GM18951 (cell line): Measurements from ENCODE around the gene GABRA5.

Experiments
- POLR2A ChIP-seq: IDR thresholded peaks from 4 replicates; pipeline ENCODE4 v1.6.1; 2011; ENCODE audit warnings: mild to moderate bottlenecking; ENCODE audit not compliant: insufficient read length, insufficient read depth; ENCODE audit errors: extremely low read depth
- in situ Hi-C: fragments of 300-500 bp; cut with MboI; formaldehyde crosslinking; loops from one replicate; pipeline ENCODE4 v1.12.0; 2022; ENCODE audit warnings: low sequenced_read_pairs, mixed read lengths, inconsistent platforms; ENCODE audit not compliant: unreplicated experiment

GABRA5 gene

GRCh38 chr15:26867200-26868007, 542 bp downstream of the GABRA5 start:
- no peak for TF ChIP-seq POLR2A
- in situ Hi-C loops, result no loop called here

- no peak for TF ChIP-seq POLR2A
- in situ Hi-C loops, result no loop called here
Observed at GRCh38 chr15:26868029-26868685, 1.3 kb downstream of the GABRA5 start.

DNA sequence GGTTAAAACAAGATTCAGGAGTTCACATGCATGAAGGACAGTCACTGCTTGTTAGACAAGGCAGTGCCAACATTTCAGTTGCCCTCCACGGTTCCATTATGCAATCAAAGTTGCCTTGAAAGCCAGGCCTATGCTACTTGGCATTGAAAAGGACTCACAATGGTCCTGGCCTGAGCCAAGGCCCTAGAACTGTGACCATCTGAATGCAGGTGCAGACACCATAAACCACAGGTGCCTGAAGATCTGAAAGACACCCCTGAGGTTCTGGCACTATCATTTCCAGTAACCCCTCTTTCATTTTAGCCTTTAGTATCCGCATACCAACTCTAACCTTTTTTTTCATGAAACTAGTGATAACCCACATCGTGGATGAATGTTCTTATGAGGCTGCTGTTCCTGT, 2.8 kb downstream of the GABRA5 start:
- no peak for TF ChIP-seq POLR2A
- in situ Hi-C loops, result no loop called here

GRCh38 chr15:26870346-26870745, 3.5 kb downstream of the GABRA5 start:
- in situ Hi-C loops, result no loop called here
- TF ChIP-seq POLR2A, result no peak

GRCh38 chr15:26872206-26872605, 5.3 kb downstream of the GABRA5 start:
- in situ Hi-C loops, result no loop called here
- no peak for TF ChIP-seq POLR2A

- in situ Hi-C loops, result no loop called here
- no peak for TF ChIP-seq POLR2A
Observed at GRCh38 chr15:26873846-26874245, 7.0 kb downstream of the GABRA5 start.

DNA sequence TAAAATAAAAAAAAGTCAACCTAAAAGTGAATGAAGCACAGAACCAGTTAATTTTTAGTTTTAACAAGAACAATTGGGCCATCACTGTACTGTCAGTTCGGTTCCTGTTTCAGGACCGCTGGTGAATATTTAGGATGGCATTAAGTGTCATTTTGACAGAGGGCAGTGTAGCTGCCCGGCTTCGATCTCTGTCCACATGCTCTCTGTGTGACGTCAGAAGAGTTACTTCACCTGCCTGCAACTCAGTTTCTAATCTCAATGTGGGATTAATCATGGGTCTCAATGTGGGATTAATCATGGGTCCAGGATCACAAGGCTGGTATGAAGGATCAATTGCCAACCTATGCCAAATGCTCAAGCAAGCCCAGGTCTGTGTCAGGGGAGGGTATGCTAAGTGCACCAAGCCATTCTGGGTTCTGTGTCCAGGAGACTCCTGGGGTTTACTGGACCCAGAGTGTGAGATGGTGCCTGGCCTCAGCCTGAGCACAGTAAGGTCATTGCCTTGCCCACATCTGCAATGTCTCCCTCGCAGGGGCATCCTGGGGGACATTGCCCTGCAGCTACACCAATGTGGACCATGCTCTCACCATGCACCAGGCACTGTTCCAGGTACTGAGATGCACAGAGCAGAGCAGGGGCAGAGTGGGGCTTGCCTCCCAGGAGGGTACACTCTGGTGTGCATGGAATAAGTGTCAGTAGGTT, 8.1 kb downstream of the GABRA5 start:
- in situ Hi-C loops, result no loop called here
- no peak for TF ChIP-seq POLR2A

DNA sequence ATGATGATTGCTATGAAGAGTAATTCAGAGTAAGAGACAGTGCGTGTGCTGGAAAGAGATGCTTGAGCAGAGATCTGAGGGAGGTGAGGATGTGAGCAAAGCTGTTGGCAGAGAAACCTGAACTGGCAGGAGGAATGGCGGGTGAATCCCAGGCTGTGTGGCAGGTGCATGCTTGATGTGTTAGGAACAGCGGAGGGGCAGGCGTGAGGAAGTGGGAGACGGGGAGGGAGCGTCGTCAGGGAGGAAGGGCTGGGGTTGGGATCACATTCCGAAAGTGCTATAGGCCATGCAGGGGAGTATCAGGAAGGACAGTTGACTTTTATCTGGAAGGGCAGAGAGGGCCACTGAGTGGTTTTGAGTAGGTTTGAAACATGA, 8.6 kb downstream of the GABRA5 start:
- in situ Hi-C loops, result no loop called here
- no peak for TF ChIP-seq POLR2A

- in situ Hi-C loops, result no loop called here
- TF ChIP-seq POLR2A, result no peak
Observed at GRCh38 chr15:26877831-26878230, 11.0 kb downstream of the GABRA5 start.

- no peak for TF ChIP-seq POLR2A
- in situ Hi-C loops, result no loop called here
Observed at GRCh38 chr15:26879706-26880105, 12.8 kb downstream of the GABRA5 start.

DNA sequence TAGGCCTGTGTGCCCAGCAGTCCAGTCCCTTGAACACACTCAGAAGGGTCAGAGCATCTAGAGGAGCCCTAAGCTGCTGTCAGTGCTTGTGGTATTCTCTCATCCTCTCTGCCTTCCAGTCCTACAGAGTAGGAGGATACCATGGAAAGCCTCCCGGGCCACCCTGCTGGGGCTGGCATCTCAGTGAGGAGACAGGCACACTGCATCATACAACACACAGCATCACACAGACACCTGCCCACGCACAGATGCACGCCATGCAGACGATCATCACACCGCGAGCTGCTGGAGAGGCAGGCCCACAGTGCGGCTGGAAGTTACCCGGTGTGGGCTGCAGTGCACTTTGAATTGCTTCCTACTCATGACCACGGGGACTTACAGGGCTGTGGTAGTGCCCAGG, 15.2 kb downstream of the GABRA5 start:
- no peak for TF ChIP-seq POLR2A
- in situ Hi-C loops, result no loop called here

DNA sequence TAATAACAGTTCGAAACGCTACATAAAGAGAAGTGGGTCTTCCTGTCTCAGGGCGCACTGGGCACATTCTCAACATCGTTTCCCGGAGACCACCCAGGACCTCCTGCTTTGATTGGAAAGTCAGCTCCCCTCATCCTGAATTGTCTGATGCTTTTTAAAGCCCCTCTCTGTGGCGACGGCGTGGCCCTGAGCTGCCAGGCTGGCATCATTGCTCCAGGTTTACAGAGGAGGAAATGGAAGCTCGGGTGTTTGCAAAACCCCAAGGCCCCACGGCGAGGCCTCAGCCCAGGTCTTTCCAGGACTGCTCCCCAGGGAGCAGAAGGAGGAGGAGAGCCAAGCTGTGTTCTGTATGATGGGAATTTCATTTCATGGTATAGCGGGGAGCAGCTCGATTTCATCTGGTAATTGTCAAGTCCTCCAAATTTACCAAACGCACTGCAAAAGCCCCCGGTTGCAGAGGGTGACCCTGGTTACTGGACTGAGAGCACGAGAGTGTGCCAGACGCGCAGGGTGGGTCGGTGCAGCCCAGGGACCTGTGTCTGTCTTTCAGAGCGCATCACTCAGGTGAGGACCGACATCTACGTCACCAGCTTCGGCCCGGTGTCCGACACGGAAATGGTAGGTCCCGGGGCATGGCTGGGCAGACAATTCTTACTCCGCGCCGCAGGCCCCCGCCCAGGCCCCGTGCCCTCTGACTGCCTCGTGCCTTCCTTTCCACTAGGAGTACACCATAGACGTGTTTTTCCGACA, 15.9 kb downstream of the GABRA5 start:
- in situ Hi-C loops, result no loop called here

DNA sequence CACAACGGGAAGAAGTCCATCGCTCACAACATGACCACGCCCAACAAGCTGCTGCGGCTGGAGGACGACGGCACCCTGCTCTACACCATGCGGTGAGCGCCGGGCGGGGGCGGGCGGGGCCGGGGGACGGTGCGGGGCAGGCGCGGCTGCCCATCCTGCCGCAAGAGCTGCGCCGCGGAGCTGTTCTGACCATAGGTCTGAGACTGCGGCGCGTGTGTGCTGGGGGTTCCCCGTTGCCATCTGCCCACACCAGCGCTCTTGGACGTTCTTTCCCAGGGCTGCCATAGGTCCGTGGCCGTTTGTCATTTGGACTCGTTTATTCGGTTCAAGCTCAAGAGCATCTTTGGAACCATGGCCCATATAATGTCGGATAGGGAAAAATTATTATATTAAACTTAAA, 16.6 kb downstream of the GABRA5 start:
- no peak for TF ChIP-seq POLR2A
- in situ Hi-C loops, result no loop called here

More for the DNA sequence above, 15.9 kb downstream of the GABRA5 start:
- TF ChIP-seq POLR2A, result no peak
